B cell (primary cell): ENCODE measurements around the gene PIP5K1A.
"Not testable (repeated sequence)": the region's sequence is repeated elsewhere in the genome, so short reads cannot be mapped to it uniquely, and the experiment has no call there.

Experiments used
- CTCF ChIP-seq: fragments of 200-600 bp; IDR thresholded peaks from one replicate; pipeline ENCODE4 v1.8.0; 2022; ENCODE audit warnings: antibody characterized with exemption, mild to moderate bottlenecking
- EZH2 ChIP-seq: IDR thresholded peaks from 2 replicates; pipeline ENCODE4 v1.6.1; 2012; ENCODE audit warnings: borderline replicate concordance, low read depth, mild to moderate bottlenecking, moderate library complexity, low read length; ENCODE audit not compliant: insufficient read depth, poor library complexity, severe bottlenecking

- not testable (repeated sequence) for TF ChIP-seq CTCF, EZH2
Observed at GRCh38 chr1:151275341-151275740, 77.0 kb downstream of the PIP5K1A start.
